ENCODE results near the gene BAHD1.

BAHD1 gene

GRCh38 chr15:40500568-40501330 is 60.0 kb downstream of the BAHD1 start:
- no peak for FAIRE-seq

DNA sequence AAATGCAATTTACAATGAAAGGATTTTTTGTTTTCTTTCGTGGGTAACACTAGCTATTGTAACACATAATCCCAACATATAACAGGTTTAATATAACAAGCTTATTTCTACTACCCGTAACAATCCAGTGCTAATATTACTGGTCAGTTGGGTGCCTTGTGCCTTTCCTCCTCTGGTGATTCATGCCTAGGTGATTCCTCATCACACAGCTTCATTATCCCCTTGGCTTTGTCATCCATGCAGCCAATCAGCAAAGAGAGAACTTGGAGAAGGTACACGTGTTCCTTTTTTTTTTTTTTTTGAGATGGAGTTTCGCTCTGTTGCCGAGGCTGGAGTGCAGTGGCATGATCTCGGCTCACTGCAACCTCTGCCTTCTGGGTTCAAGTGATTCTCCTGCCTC is 60.7 kb downstream of the BAHD1 start:
- no peak for FAIRE-seq

GRCh38 chr15:40506964-40507571 is 66.3 kb downstream of the BAHD1 start:
- no peak for FAIRE-seq

DNA sequence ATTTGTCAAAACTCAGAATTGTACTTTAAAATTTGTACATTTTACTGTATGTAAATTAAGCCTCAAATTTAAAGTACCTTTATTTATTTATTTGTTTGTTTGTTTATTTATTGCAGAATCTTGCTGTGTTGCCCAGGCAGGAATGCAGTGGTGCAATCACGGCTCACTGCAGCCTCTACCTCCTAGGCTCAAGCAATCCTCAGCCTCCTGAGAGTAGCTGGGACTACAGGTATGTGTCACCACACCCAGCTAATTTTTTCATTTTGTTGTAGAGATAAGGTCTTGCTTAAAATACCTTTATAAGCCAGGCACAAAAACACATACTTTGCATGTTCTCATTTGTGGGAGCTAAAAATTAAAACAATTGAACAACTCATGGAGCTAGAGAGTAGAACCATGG is 67.5 kb downstream of the BAHD1 start:
- FAIRE-seq: no peak

- no peak for FAIRE-seq
Observed at GRCh38 chr15:40510201-40510600, 69.4 kb downstream of the BAHD1 start.

GRCh38 chr15:40511093-40511471 is 70.3 kb downstream of the BAHD1 start:
- FAIRE-seq: no peak

- FAIRE-seq: no peak
Observed at GRCh38 chr15:40511472-40512133, 70.8 kb downstream of the BAHD1 start.

GRCh38 chr15:40512440-40512839 is 71.7 kb downstream of the BAHD1 start:
- FAIRE-seq: no peak

DNA sequence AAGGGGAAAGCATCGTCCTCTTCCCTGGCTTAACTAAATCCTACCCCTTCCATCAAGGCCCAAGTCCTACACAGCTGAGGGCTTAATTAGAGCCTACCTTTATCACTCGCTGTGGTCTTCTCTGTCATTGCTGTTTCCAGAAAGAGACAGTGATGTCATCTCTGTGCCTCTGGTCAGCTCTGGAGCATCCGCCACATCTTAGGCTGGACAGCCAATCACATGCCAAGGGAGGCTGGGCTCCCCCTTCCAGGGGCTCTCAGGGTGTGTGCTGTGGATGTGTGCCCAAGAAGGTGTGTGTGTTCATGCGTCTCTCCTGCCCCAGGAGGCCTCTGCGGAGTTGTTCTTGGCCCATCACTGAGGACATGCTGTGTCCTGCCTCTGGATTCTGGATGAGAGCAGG is 72.9 kb downstream of the BAHD1 start:
- no peak for FAIRE-seq

GRCh38 chr15:40516322-40516721 is 75.6 kb downstream of the BAHD1 start:
- no peak for FAIRE-seq
